GM19351 (cell line): ENCODE data around the gene TBCD.

Experiments used
- ATAC-seq: cut with Tn5 transposase; IDR thresholded peaks from one replicate; pipeline ENCODE4 v1.9.1; 2021; ENCODE audit warnings: mild to moderate bottlenecking, moderate library complexity; ENCODE audit not compliant: unreplicated experiment

The TBCD gene

GRCh38 chr17:82808006-82808405 is 56.1 kb downstream of the TBCD start:
- no peak for ATAC-seq

GRCh38 chr17:82808921-82809905 is 57.3 kb downstream of the TBCD start:
- ATAC-seq: no peak

GRCh38 chr17:82810644-82811430 is 59.0 kb downstream of the TBCD start:
- no peak for ATAC-seq

- no peak for ATAC-seq
Observed at GRCh38 chr17:82812058-82812457, 60.2 kb downstream of the TBCD start.

GRCh38 chr17:82812601-82813000 is 60.7 kb downstream of the TBCD start:
- no peak for ATAC-seq

GRCh38 chr17:82813299-82814051 is 61.6 kb downstream of the TBCD start:
- ATAC-seq: no peak

GRCh38 chr17:82814834-82815233 is 63.0 kb downstream of the TBCD start:
- no peak for ATAC-seq

- no peak for ATAC-seq
Observed at GRCh38 chr17:82815354-82815753, 63.5 kb downstream of the TBCD start.

- no peak for ATAC-seq
Observed at GRCh38 chr17:82815790-82816305, 64.0 kb downstream of the TBCD start.

- no peak for ATAC-seq
Observed at GRCh38 chr17:82816358-82816757, 64.5 kb downstream of the TBCD start.

GRCh38 chr17:82817947-82818346 is 66.1 kb downstream of the TBCD start:
- no peak for ATAC-seq

- ATAC-seq: no peak
Observed at GRCh38 chr17:82820278-82821251, 68.7 kb downstream of the TBCD start.

GRCh38 chr17:82821554-82821953 is 69.7 kb downstream of the TBCD start:
- ATAC-seq: no peak

- no peak for ATAC-seq
Observed at GRCh38 chr17:82822281-82822680, 70.4 kb downstream of the TBCD start.

- no peak for ATAC-seq
Observed at GRCh38 chr17:82823004-82823403, 71.1 kb downstream of the TBCD start.

GRCh38 chr17:82825540-82826124 is 73.8 kb downstream of the TBCD start:
- ATAC-seq: no peak

GRCh38 chr17:82826211-82826610 is 74.3 kb downstream of the TBCD start:
- no peak for ATAC-seq

- ATAC-seq: no peak
Observed at GRCh38 chr17:82826956-82827355, 75.1 kb downstream of the TBCD start.

- ATAC-seq: no peak
Observed at GRCh38 chr17:82828875-82829487, 77.1 kb downstream of the TBCD start.
